HG03039 (cell line): ENCODE data around the gene CLDN6.
A peak's percentile ranks its signal among the peaks of the same experiment; 100 is the strongest.
"Not testable (repeated sequence)": the region's sequence is repeated elsewhere in the genome, so short reads cannot be mapped to it uniquely, and the experiment has no call there.

Experiments
- ATAC-seq: cut with Tn5 transposase; IDR thresholded peaks from one replicate; pipeline ENCODE4 v1.9.1; 2021; ENCODE audit warnings: mild to moderate bottlenecking, moderate library complexity; ENCODE audit not compliant: unreplicated experiment

CLDN6 gene, protein sequence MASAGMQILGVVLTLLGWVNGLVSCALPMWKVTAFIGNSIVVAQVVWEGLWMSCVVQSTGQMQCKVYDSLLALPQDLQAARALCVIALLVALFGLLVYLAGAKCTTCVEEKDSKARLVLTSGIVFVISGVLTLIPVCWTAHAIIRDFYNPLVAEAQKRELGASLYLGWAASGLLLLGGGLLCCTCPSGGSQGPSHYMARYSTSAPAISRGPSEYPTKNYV

DNA sequence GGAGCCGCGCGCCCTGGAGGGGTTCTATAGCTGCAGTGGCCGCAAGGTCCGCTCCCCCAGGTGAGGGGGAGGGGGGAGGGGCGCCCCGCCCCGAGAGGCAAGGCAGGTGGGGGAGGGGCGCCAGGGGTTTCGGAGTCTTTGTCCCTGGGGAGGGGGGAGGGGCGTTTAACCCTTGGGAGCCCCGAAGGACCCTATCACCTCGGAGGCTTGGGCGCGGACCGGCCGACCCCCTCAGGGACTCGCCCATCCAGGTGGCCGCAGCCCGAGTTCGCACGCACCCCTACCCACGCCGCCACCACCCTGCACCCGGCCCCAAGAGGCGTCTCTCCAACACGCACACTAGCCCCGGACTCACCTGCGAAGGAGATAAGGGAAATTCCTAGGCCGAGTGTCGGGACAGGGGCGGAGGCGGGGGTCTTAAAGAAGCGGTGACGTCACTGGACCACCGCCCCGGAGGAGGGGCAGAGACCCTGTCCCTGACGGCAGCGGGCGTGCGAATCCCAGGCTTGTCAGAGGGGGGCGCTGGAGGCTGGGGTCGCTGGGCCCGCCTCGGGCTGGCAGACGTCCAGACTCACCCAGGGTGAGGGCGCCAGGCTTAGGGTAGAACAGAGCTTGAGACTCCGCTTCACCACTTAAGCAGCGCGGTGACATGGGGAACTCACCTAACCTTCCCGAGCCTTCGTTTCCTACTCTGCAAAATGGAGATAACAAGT lies at the start of gene CLDN6:
CLDN6 (minus strand) TSS at position 390 of the 713 bp plus-strand sequence. CDS start 2,162 bp downstream, outside the sequence.
- ATAC-seq, result no peak

DNA sequence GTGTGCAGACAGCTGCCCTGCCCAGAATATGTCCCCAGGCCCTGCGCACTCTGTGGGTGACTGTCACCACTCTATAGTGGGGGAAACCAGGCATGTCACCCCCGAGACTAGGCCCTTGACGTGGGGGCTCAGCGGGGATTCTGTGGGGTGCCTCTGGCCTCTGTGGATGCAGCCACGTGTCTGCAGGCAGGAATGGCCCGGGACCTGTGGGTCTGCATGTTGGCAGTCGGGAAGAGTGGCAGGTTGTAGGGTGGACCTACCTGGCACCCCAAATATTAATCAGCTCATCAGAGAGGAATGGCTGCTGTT lies 48.4 kb upstream of the CLDN6 start:
- ATAC-seq, result no peak

DNA sequence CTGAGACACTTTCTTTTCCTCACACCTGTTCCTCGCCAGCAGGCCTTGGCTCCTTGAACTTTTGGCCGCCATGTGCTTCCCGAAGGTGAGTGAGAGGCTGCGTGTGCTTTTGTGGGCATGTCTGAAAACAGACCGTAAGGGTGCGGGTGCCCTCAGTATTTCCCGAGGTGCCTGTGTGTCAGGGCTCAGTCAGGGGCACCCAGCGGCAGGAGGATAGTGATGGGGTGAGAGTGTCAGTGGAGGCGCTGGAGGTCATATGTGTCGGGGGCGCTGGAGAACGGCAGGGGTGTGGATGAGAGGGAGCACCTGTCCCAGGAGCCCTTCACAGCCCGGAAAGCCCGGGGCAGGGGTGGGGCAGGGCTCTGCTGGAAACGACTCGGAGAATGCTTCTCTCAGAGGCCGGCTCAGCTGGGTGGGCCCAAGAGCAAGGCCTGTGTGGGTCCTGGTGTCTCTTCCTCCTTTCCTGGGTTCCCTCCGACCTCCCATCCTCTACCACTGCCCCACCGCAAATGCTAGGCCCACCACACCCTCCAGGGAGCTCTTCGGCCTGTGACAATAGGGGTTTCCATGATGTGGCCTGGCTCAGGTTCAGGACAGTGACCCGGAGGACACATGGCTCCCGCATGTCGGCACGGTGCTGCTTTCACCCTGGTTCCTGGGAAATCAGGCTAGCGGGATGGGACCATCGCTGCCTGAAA lies 47.9 kb upstream of the CLDN6 start:
- no peak for ATAC-seq

DNA sequence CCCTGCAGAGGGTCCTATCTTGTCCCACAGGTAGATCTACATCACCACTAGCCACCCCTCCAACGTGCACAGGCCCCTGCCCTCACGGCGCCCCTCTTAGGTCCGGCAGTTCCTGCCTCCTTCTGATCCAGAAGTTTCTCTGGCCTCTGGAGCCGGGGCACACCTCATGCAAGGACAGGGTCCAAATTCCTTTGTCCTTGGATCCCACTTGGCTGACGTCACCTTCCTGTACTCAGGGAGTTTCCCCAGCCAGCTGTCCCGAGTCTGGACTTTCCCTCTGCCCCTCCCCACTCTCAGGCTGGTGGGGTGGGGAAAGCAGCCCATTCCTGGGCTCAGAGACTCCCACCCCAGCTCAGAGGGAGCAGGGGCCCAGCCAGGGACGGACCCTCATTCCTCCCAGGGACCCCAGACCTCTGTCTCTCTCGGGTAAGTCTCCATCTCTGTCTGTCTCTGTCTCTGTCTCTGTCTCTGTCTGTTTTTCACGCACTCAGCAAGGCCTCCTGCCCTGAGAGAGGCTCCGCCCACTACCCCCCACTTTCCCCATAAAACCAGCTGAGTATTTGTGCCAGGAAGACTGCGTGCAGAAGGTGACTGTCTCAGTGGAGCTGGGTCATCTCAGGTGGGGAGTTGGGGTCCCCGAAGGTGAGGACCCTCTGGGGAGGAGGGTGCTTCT lies 47.2 kb upstream of the CLDN6 start, which contains the start of gene IL32:
IL32 (plus strand) TSS at position 572 of the 673 bp plus-strand sequence. CDS start 172 bp downstream, outside the sequence.
- ATAC-seq, result no peak

DNA sequence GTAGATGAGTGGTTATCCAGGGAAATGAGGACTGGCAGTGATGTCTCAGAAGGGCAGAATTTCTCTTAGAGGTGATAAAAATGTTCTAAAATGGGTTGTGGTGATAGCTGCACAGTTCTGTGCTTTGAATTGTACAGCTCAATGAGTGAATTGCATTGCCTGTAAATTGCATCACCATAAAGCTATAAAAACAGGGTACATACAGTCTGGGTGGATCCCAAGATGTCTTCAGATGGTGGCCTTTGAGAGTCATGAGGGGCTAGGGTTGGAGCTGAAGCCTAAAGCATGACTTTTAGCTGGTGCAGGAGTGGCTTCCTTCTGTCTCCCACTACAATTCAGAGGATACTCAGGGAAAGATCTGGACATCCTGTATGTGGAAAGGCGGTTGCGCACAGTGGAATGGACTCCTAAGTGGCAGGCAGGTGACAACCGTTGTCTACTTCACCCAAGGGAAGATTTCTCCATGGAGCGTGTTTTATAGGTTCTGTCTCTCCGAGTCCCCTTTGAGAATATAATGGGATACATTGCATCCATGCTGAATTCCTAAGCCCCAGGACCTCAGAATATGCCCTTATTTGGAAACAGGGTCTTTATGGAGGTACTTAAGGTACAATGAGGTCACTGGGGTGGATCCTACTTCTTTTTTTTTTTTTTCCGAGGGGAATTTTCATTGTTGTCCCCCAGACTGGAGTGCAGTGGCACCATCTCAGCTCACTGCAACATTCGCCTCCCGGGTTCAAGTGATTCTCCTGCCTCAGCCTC lies 45.8 kb upstream of the CLDN6 start:
- no peak for ATAC-seq

DNA sequence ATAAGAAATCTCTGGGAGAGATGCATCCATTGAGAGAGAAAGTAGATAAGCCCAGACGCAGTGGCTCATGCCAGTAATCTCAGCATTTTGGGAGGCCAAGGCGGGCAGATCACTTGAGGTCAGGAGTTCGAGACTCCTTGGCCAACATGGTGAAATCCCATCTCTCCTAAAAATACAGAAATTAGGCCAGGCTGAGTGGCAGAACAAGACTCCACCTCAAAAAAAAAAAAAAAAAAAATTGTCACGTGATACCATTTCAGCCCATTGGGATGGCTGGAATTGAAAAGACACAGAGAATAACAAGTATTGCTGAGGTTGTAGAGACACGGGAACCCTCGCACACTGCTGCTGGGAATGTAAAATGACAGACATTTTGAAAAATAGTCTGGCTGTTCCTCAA lies 44.6 kb upstream of the CLDN6 start:
- ATAC-seq, result no peak

DNA sequence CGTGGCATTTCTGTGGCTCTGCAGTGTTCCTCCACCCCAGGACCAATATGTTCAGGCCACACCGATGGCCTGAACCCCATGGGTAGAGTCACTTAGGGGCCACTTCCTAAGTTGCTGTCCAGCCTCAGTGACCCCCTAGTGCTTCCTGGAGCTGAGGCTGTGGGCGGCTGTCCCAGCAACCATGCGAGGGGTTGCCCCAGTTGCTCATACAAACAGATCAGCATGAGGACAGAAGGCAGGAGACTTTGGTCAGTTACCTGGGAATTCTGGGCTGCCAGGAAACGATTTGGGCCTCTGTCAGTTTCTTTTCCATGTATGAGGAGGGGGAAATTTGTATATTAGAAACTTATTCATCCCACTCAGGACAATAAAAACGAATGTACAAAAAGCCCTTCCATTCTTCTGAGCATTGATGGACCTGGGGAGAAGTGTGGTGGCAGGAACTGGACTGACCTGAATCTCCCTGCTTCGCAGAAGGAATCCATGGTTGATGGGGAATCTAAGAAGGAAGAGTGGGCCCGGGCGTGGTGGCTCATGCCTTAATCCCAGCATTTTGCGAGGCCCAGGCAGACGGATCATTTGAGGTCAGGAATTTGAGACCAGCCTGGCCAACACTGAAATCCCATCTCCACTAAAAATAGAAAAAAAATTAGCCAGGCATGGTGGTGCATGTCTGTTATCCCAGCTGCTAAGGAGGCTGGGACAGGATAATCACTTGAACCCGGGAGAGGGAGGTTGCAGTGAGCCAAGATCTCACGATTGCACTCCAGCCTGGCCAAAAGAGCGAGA lies 42.5 kb upstream of the CLDN6 start:
- no peak for ATAC-seq

DNA sequence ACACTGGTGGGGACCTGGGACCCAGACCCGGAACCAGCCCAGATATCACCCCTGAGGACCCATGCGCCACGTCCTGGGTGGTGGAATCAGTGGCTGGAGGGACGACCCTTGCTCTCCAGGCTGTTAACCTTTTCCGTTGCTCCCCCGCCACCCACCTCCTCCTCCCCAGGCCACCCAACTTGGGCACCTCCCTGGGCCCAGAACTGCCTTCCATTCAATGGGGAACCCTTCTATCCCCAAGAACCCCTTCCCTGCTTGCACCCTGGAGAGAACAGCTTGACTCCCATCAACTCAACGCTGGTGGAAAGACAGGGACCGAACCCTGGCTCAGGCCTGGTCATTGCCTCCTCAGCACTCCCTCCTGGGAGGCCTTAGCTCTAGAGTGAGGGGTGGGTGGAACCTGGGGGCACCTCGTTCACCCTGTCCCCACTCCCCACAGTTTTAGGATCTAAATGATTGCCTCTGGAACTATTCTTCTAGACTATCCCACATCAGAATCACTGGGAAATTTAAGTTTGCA lies 41.8 kb upstream of the CLDN6 start:
- no peak for ATAC-seq

DNA sequence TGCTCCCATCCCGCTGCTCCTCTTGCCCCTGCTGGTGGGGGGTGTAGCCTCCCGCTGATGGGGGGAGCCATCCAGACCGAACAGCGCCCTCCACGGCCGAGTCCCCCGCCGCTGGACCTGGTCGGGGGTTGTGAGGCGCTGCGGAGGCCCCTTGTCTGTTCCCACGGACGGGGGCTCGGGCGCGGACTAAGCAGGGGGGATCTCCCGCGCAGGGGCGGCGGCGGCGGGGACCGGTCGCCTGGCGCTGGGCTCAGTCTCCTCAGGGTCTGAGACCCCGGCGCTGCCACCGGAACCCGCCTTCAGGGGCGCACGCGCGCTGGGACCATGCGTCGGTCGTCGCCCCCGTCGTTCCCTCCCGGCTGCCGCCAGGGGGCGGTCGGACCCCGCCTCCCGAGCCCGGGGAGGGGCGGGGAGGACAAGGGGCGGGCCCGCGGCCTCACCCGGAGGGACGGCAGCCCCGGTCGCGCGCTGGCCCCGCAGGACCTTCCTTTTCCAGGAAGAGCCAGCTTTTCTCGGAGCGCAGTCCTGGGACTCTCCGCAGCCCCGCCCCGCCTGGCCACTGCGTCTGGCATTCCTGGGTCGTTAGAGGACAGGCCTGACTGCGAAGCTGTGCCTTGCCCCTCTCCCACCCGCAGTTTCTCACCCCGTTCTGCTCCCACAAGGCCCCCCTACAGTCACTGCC lies 41.2 kb upstream of the CLDN6 start:
- ATAC-seq, result peak; percentile 64

DNA sequence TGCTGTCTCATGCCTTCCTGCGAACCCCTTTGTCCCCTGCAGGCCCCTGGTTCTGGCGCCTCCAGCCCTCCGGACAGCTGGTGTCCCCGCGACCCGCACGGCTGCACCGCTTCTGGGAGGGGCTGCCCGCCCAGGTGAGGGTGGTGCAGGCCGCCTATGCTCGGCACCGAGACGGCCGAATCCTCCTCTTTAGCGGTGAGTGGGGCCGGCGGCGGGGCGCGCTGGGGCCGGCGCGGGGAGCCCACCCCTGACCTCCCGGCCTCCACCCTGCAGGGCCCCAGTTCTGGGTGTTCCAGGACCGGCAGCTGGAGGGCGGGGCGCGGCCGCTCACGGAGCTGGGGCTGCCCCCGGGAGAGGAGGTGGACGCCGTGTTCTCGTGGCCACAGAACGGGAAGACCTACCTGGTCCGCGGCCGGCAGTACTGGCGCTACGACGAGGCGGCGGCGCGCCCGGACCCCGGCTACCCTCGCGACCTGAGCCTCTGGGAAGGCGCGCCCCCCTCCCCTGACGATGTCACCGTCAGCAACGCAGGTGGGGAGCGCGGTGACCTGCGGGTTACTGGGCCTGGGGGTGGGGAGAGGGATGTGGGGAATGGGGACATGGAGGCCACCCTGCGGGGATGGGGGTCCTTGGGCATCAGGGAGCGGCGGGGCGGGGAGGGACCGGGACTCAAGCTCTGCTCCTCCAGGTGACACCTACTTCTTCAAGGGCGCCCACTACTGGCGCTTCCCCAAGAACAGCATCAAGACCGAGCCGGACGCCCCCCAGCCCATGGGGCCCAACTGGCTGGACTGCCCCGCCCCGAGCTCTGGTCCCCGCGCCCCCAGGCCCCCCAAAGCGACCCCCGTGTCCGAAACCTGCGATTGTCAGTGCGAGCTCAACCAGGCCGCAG lies 40.4 kb upstream of the CLDN6 start:
- ATAC-seq, result peak; percentile 23

DNA sequence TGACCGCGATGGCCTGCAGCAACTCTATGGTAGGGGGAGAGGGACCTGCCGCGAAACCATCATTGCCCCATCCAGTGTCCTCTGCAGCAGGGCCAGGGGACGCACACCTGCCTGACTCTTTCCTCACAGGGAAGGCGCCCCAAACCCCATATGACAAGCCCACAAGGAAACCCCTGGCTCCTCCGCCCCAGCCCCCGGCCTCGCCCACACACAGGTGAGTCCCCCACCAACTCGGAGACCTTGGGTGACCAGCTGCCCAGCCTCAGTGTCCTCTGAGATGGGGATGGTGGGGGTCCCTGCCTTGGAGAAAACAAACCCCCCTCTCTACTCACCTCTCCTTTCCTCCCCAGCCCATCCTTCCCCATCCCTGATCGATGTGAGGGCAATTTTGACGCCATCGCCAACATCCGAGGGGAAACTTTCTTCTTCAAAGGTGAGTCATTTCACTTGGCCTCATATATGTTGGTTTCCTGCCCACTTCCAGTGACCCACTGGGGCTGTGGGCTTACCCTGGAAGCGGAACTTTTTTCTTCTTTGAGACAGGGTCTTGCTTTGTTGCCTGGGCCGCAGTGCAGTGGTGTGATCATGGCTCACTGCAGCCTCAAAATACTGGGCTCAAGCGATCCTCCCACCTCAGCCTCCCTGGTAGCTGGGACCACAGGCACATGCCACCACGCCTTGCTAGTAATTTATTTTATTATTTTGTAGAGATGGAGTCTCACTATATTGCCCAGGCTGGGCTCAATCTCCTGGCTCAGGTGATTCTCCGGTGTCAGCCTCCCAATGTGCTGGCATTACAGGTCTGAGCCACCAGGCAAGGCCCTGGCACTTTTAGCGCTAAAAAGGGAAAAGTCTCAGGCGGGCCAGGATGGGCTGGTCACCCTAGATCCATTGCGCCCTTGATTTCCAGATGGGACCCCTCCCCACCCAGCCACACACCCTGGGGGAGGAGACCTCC lies 39.5 kb upstream of the CLDN6 start:
- no peak for ATAC-seq

DNA sequence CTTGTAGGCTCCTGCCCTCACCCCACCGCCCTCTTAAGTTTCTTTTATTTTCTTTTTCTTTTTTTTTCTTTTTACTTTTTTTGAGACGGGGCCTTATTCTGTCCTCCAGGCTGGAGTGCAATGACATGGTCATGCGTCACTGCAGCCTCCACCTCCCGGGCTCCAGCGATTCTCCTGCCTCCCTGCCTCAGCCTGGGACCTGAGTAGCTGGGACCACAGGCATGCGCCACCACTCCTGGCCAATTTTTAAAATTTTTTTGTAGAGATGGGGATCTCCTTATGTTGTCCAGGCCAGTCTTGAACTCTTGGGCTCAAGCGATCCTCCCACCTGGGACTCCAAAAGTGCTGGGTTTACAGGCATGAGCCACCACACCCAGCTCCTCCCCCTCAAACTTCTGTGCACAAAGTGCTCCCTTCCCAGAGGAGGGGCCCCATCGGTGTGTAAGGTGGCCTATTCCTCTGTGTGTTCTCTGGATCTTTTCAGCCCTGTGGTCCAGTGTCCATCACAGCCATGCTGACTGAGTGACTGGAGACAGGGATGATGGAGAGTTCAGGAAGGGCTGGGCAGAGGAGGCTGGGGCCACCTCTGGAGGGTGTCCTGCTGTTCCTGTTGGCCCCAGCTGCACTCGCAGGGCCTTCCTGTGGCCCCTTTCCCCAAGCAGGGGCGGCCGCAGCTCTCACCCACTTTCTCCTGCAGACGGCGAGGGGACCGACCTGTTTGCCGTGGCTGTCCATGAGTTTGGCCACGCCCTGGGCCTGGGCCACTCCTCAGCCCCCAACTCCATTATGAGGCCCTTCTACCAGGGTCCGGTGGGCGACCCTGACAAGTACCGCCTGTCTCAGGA lies 38.6 kb upstream of the CLDN6 start:
- no peak for ATAC-seq

DNA sequence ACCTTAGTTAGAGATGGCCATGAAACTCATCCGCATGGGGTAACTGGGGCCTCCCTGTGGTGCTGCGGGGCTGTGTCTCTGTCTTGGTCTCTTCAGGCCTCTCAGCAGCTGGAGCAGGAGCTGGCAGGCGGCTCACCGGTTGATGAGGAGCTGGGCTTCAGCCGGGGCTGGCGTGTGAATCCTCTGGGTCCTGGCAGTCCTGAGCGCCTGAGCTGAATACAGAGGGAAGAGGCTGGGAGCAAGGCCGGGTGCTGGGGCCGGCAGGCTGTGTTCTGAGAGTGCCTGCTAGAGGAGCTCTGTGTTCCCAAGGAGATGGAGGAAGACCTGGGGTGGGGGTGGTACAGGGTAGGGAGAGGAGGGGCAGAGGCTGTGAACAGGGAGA lies 37.7 kb upstream of the CLDN6 start:
- not testable (repeated sequence) for ATAC-seq

DNA sequence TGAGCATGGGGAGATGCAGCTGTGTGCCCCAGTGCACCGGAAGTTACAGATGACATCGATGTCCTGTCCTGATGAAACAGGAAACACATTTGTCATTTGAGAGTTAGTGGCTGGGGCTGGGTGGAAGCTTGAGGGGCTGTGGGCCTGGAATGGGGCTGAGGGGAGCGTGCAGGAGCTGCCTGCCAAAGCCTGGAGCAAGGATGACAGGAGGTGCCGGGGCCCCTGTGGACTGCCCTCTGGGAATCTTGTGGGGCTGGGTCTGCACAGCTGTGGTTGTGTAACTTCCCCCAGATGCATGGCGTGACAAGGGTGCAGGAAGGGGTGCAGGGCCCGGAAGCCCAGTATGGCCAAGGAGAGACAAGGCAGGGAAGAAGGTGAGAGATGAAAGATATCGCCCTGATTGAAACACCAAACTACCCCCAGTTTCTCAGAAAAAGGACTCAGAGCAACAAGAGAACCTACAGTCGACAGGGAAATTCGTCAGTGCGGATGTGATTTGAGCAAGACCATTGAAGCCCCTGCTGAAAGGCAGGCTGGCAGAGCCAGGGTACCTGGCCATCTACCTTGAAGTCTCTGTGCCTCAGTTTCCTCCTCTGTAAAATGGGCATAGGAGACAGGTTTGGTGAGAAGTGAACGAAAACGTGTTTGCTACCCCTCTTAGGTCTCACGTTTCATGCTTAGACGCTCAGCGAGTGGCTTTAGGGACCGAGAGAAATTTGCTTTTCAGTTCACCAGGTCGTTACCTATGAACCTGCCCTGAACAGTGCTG lies 37.2 kb upstream of the CLDN6 start:
- no peak for ATAC-seq

DNA sequence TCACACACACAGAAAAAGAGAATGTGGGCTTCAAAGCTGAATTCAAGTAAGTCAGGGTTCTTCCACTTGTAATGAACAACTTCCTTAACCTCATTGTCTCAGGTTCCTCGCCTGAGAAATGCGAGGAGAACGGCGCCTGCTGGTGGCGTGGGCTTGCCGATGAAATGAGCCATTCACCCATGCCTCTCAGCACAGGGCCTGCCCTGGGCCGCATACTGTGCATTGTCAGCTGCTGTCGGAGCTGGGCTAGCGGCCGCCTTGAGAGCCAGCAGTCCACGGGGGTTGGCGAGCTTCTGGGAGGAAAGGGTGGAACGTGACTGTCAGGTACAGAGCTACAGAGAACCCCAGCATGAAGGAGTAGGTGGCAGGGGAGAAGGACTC lies 35.3 kb upstream of the CLDN6 start:
- not testable (repeated sequence) for ATAC-seq
